Adrenal gland (tissue), 12 donors: ENCODE measurements around the gene ZNF511. TPM values are rescaled to one million over a fixed set of nuclear protein-coding genes. Genes with fewer than 3 reads are reported as not detected.

ENCODE experiments used
- DNase-seq, 7 donors: peaks; one replicate each; pipeline ENCODE4 v3.0.0-alpha.2; 2019 to 2020
- H3K27ac ChIP-seq, 5 donors: fragments of 200-600 bp; sonication (generic) in 4 of 5; 1 replicate in 3 of 5; 2 replicates in 2 of 5; pipeline versions ENCODE4 v1.5.1 to v1.8.0; 2016 to 2020; ENCODE audit warnings: mild to moderate bottlenecking in 1 of 5
- H3K27me3 ChIP-seq: fragments of 200-600 bp; 2 replicates; pipeline ENCODE4 v1.8.0; 2021
- H3K36me3 ChIP-seq, 2 donors: fragments of 200-600 bp; replicated peaks in 1 of 2; 1 replicate in 1 of 2; 2 replicates in 1 of 2; pipeline versions ENCODE4 v1.5.1 to v1.8.0; 2018 to 2022
- H3K4me1 ChIP-seq, 2 donors: fragments of 200-600 bp; replicated peaks in 1 of 2; 1 replicate in 1 of 2; 2 replicates in 1 of 2; pipeline versions ENCODE4 v1.5.1 to v1.8.0; 2018 to 2021
- H3K4me3 ChIP-seq, 4 donors: fragments of 200-600 bp; sonication (generic) in 3 of 4; one replicate each; pipeline ENCODE4 v1.5.1; 2016 to 2018
- H3K9me3 ChIP-seq, 3 donors: fragments of 200-600 bp; sonication (generic) in 1 of 3; replicated peaks in 1 of 3; 1 replicate in 2 of 3; 2 replicates in 1 of 3; pipeline versions ENCODE4 v1.5.1 to v1.8.0; 2016 to 2021
- POLR2A ChIP-seq, 2 donors: fragments of 450-650 bp; IDR thresholded peaks; one replicate each; pipeline ENCODE4 v1.6.1; 2017; ENCODE audit warnings: antibody characterized with exemption in 2 of 2, mild to moderate bottlenecking in 2 of 2, moderate library complexity in 1 of 2
- WGBS, 4 donors: extraction: QIAGEN DNeasy Blood & Tissue Kit in 2 of 4; methylation state at CpG; one replicate each; pipeline versions ENCODE4 v1.1.5 to v1.1.7; 2013 to 2017; 5-methylcytosine and 5-hydroxymethylcytosine counted together
- intact Hi-C, 2 donors: fragments of 100-400 bp; cut with DNase I; formaldehyde crosslinking; loops; one replicate each; pipeline versions ENCODE4 v1.14.1 to v1.15.0; 2022 to 2023
- polyA plus RNA-seq, 3 donors: library from polyadenylated mRNA; stranded (reverse); fragments of 200-250 nt in 2 of 3; fragments of 350-450 nt in 1 of 3; fragmentation: Illumina TruSeq in 1 of 3; extraction: RNeasy Lipid Tissue Mini Kit (QIAGEN cat#74804) in 1 of 3; gene quantifications; one replicate each; pipeline ENCODE4 v1.2.3, GENCODE V29; 2013 to 2014
- total RNA-seq, 9 donors: library from RNA; depleted of rRNA in 4 of 9; stranded (reverse); fragments of >200 nt in 4 of 9; fragments of 120-200 nt in 1 of 9; fragmentation: NEBNext Ultra II Directional in 1 of 9; extraction: Animal tissue kit (Norgen Biotek cat#: 25700) in 1 of 9; gene quantifications; one replicate each; pipeline versions ENCODE4 v1.1.0 to v1.2.4, GENCODE V29; 2013 to 2023
- TF ChIP-seq, protein P1 (sequence below), 6 experiments: fragments of 450-650 bp in 4 of 6; fragments of 200-600 bp in 2 of 6; sonication (generic) in 1 of 6; IDR thresholded peaks; 1 replicate in 5 of 6; 2 replicates in 1 of 6; pipeline versions ENCODE4 v1.5.1 to v1.8.0; 2016 to 2021; ENCODE audit warnings: antibody characterized with exemption in 6 of 6, mild to moderate bottlenecking in 2 of 6, moderate library complexity in 1 of 6
- donor health status: healthy with polysubstance abuse.
- donor health status: Bipolar disorder and iron deficiency.
- donor health status: DM: yes; HTN: yes; CAD: no.
- donor health status: DM: no; HTN: no; CAD: no.
- donor health status: DM: no; HTN: no; CAD: no.
- donor health status: DM: yes; HTN: yes; CAD: no.

ZNF511 gene
- total and polyA plus RNA-seq, 12 donors = 19.6 to 146 (median 39.9) TPM

DNA sequence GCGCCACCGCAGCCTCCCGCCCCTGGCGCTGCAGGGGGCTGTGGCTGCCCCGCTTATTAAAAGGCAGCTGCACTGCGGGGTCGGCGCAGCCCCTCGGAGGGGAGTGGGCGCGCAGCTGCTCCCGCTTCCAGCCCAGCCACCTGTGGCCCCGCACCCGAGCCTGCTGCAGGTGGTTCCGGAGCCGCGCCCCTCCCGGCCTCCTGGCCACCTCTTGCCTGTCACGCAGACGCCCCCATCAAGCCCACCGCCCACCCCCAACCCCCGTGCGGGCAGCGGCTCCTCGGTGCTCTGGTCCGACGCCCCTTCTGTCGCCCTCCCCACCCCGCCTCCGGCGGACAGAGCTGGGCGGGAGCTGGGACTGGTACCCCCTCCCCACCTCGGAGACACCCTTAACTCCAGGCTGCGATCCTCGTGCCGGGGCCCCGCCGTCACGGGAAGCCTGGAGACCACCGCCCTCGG is 27.4 kb downstream of the ZNF511 start:
- peak overlapping the region in 1 of 5 donors; percentile 62 for H3K27ac ChIP-seq
- intact Hi-C loops = no loop called here
- H3K36me3 ChIP-seq = no peaks in the 10 kb centered on the region
- no peak for DNase-seq
- H3K4me3 ChIP-seq = peak overlapping the region in 1 of 4 donors; percentile 54
- TF ChIP-seq POLR2A (IDR thresholded peaks at IDR 0.05) = no peak
- TF ChIP-seq, protein P1, sequence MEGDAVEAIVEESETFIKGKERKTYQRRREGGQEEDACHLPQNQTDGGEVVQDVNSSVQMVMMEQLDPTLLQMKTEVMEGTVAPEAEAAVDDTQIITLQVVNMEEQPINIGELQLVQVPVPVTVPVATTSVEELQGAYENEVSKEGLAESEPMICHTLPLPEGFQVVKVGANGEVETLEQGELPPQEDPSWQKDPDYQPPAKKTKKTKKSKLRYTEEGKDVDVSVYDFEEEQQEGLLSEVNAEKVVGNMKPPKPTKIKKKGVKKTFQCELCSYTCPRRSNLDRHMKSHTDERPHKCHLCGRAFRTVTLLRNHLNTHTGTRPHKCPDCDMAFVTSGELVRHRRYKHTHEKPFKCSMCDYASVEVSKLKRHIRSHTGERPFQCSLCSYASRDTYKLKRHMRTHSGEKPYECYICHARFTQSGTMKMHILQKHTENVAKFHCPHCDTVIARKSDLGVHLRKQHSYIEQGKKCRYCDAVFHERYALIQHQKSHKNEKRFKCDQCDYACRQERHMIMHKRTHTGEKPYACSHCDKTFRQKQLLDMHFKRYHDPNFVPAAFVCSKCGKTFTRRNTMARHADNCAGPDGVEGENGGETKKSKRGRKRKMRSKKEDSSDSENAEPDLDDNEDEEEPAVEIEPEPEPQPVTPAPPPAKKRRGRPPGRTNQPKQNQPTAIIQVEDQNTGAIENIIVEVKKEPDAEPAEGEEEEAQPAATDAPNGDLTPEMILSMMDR (IDR thresholded peaks at IDR 0.05) = no peak
- WGBS, 4 donors = 4 to 20% (median 6%) methylated on average over 5 to 41 of the region's 41 CpGs
- H3K27me3 ChIP-seq = peaks cover 22% of the 10 kb centered on the region
- H3K9me3 ChIP-seq = no peaks in the 10 kb centered on the region
- peaks cover 9 to 11% of the 10 kb centered on the region in 2 donors for H3K4me1 ChIP-seq

DNA sequence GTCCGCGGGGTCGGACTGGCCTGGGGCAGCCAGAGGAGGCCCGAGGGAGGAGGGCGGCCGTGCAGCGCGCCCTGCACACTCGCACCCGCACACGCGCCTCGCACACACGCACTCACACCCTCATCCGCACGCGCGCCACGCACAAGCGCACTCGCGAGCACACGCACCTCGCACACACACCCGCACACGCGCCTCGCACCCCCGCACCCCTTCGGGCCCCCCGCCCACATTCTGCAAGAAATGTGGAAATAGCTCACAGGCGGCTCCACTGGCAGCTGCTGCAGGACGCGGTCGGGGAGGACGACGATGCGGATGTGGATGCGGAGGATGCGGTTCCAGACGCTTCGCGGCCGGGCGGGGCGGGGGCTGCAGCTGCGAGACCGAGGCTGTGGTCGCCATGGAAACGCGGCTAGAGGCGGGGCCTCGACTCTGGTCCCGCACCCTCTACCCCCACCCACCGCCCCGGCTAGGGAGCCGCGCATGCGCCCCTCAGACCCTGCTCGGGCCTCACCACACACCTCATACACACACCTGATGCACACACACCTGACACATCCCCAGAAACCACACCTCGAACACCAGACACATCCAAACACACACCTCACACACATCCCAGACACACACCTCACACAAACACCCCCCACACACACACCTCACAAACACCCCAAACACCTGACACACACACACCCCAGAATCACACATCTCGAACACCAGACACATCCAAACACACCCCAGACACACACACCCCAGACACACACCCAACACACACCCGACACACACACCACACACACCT is 28.1 kb downstream of the ZNF511 start, which contains the start of gene CALY:
Gene CALY (minus strand): TSS at position 320 of the 793 bp plus-strand sequence. CDS start 7,907 bp downstream, outside the sequence.
- Histone ChIP-seq H3K9me3 (no peaks in the 10 kb centered on the region), H3K27ac (peak within 1 kb of the TSS in 1 of 5 donors; percentile 62), H3K4me3 (peak within 1 kb of the TSS in 1 of 4 donors; percentile 54), H3K36me3 (no peaks in the 10 kb centered on the region), H3K4me1 (peaks cover 9 to 11% of the 10 kb centered on the region in 2 donors), H3K27me3 (peaks cover 22% of the 10 kb centered on the region)
- intact Hi-C loops = no loop called here
- peak in 1 of 7 donors; percentile 89 for DNase-seq
- 9 to 25% (median 12%) methylated on average over 9 to 63 of the region's 63 CpGs for WGBS, 4 donors
- TF ChIP-seq POLR2A (IDR thresholded peaks at IDR 0.05) = no peak
- TF ChIP-seq, protein P1 (IDR thresholded peaks at IDR 0.05) = no peak

- intact Hi-C loops = no loop called here
- Histone ChIP-seq H3K27me3 (peaks cover 22% of the 10 kb centered on the region), H3K4me1 (peaks cover 9 to 11% of the 10 kb centered on the region in 2 donors)
These were observed 28.6 kb downstream of the ZNF511 start for GRCh38 chr10:133337370-133337725.

More at GRCh38 chr10:133337370-133337725, 28.6 kb downstream of the ZNF511 start:
- H3K4me3 ChIP-seq = no peak overlapping the region
- DNase-seq = no peak
- TF ChIP-seq POLR2A (IDR thresholded peaks at IDR 0.05) = no peak
- TF ChIP-seq, protein P1 (IDR thresholded peaks at IDR 0.05) = no peak
- H3K36me3 ChIP-seq = no peaks in the 10 kb centered on the region
- no peaks in the 10 kb centered on the region for H3K9me3 ChIP-seq
- WGBS, 4 donors = 62 to 84% (median 77%) methylated on average over 3 of the region's 3 CpGs
- no peak overlapping the region for H3K27ac ChIP-seq
